ENCODE data around the gene MYOM1.

GRCh38 chr18:3193331-3193730 is 26.4 kb downstream of the MYOM1 start:
- TF ChIP-seq CTCF (IDR thresholded peaks at IDR 0.05; ENCODE audit: low read depth, low read length): no peak
- no peak for TF ChIP-seq EZH2phosphoT487 (IDR thresholded peaks at IDR 0.05; ENCODE audit: low read depth)

All from OCI-LY3 (cell line).